Body of pancreas (tissue), 4 donors: ENCODE data around the gene GPBP1L1. TPM values are rescaled to one million over a fixed set of nuclear protein-coding genes. Genes with fewer than 3 reads are reported as not detected.
"Not testable (repeated sequence)": the region's sequence is repeated elsewhere in the genome, so short reads cannot be mapped to it uniquely, and the experiment has no call there.

Experiments
- ATAC-seq: fragments of 150-250 bp; one replicate; pipeline ENCODE4 v1.9.1; 2016
- DNase-seq, 4 donors: peaks; one replicate each; pipeline ENCODE4 v3.0.0-alpha.2; 2019
- H3K27ac ChIP-seq, 4 donors: fragments of 200-600 bp; sonication (generic); 1 replicate in 3 of 4; 2 replicates in 1 of 4; pipeline versions ENCODE4 v1.5.1 to v1.6.1; 2016 to 2019; ENCODE audit warnings: mild to moderate bottlenecking in 1 of 4, mixed read lengths in 1 of 4, moderate library complexity in 1 of 4
- H3K27me3 ChIP-seq, 2 donors: fragments of 200-600 bp; sonication (generic); one replicate each; pipeline ENCODE4 v1.6.0; 2016; ENCODE audit warnings: mild to moderate bottlenecking in 1 of 2
- H3K36me3 ChIP-seq, 2 donors: fragments of 200-600 bp; sonication (generic); replicated peaks in 1 of 2; 2 replicates each; pipeline ENCODE4 v1.5.1; 2016; ENCODE audit warnings: low read depth in 2 of 2; ENCODE audit not compliant: insufficient read depth in 1 of 2
- H3K4me1 ChIP-seq: fragments of 200-600 bp; sonication (generic); one replicate; pipeline ENCODE4 v1.6.0; 2016
- H3K4me3 ChIP-seq, 2 donors: fragments of 200-600 bp; sonication (generic); 1 replicate in 1 of 2; 2 replicates in 1 of 2; pipeline ENCODE4 v1.5.1; 2016 to 2019
- H3K9me3 ChIP-seq, 3 donors: fragments of 200-600 bp; sonication (generic); 1 replicate in 2 of 3; 2 replicates in 1 of 3; pipeline ENCODE4 v1.5.1; 2016
- CTCF ChIP-seq, 7 experiments: fragments of 450-650 bp in 4 of 7; fragments of 200-600 bp in 3 of 7; sonication (generic) in 3 of 7; IDR thresholded peaks; one replicate each; pipeline ENCODE4 v1.5.1; 2016 to 2019; ENCODE audit warnings: antibody characterized with exemption in 7 of 7
- POLR2A ChIP-seq, 3 donors: fragments of 450-650 bp; IDR thresholded peaks; one replicate each; pipeline ENCODE4 v1.6.1; 2016; ENCODE audit warnings: antibody characterized with exemption in 3 of 3, mild to moderate bottlenecking in 2 of 3
- WGBS, 2 donors: methylation state at CpG; one replicate each; pipeline ENCODE4 v1.1.5; 2017; 5-methylcytosine and 5-hydroxymethylcytosine counted together
- intact Hi-C: fragments of 100-400 bp; cut with DNase I; formaldehyde crosslinking; loops from one replicate; pipeline ENCODE4 v1.15.1; 2023
- total RNA-seq, 2 donors: library from RNA; depleted of rRNA; stranded (reverse); fragments of >200 nt; gene quantifications; one replicate each; pipeline ENCODE4 v1.1.0, GENCODE V29; 2016

GPBP1L1 gene
- total RNA-seq, 2 donors from 2014 or later, result 61.0 to 90.0 TPM

- H3K36me3 ChIP-seq, result no peaks in the 10 kb centered on the region
- no peaks in the 10 kb centered on the region for H3K9me3 ChIP-seq
- DNase-seq (no peak), ATAC-seq (no peak)
- no peak for TF ChIP-seq CTCF (IDR thresholded peaks at IDR 0.05)
- TF ChIP-seq POLR2A (IDR thresholded peaks at IDR 0.05), result no peak
- H3K27ac ChIP-seq, result no peak overlapping the region
- no peaks in the 10 kb centered on the region for H3K27me3 ChIP-seq
- 66 to 86% methylated on average over 2 to 6 of the region's 6 CpGs for WGBS, 2 donors
- H3K4me3 ChIP-seq, result no peak overlapping the region
- intact Hi-C loops, result no loop called here
- H3K4me1 ChIP-seq, result peaks cover 67% of the 10 kb centered on the region
Measured at GRCh38 chr1:45682942-45683341, 3.4 kb downstream of the GPBP1L1 start.

- peak overlapping the region in 2 of 4 donors; percentile 38 to 59 for H3K27ac ChIP-seq
- peak in 2 of 4 donors; percentile 30 to 48 for DNase-seq
- 0% methylated on average over 3 of the region's 3 CpGs for WGBS, 2 donors
- no peak overlapping the region for H3K4me3 ChIP-seq
- no peaks in the 10 kb centered on the region for H3K9me3 ChIP-seq
- H3K36me3 ChIP-seq, result no peaks in the 10 kb centered on the region
- H3K4me1 ChIP-seq, result peaks cover 90% of the 10 kb centered on the region
- intact Hi-C loops, result no loop called here
- no peaks in the 10 kb centered on the region for H3K27me3 ChIP-seq
- no peak for ATAC-seq
- TF ChIP-seq CTCF (IDR thresholded peaks at IDR 0.05) (no peak), POLR2A (IDR thresholded peaks at IDR 0.05) (no peak)
Measured at GRCh38 chr1:45679123-45679522, 7.2 kb downstream of the GPBP1L1 start.

- intact Hi-C loops, result no loop called here
- ATAC-seq, result no peak
- H3K27ac ChIP-seq, result peak overlapping the region in 1 of 4 donors; percentile 59
Measured at GRCh38 chr1:45678489-45678888, 7.8 kb downstream of the GPBP1L1 start.

GRCh38 chr1:45677751-45678245 is 8.5 kb downstream of the GPBP1L1 start:
- 52 to 62% methylated on average over 3 of the region's 3 CpGs for WGBS, 2 donors
- no peak for DNase-seq
- Histone ChIP-seq H3K4me1 (peaks cover 90% of the 10 kb centered on the region), H3K9me3 (no peaks in the 10 kb centered on the region), H3K27ac (no peak overlapping the region), H3K27me3 (no peaks in the 10 kb centered on the region), H3K4me3 (no peak overlapping the region), H3K36me3 (no peaks in the 10 kb centered on the region)
- no peak for TF ChIP-seq POLR2A (IDR thresholded peaks at IDR 0.05)
- no peak for TF ChIP-seq CTCF (IDR thresholded peaks at IDR 0.05)
- intact Hi-C loops, result no loop called here
- ATAC-seq, result no peak

More at GRCh38 chr1:45678489-45678888, 7.8 kb downstream of the GPBP1L1 start:
- no peaks in the 10 kb centered on the region for H3K9me3 ChIP-seq
- TF ChIP-seq CTCF (IDR thresholded peaks at IDR 0.05), result no peak
- no peak for TF ChIP-seq POLR2A (IDR thresholded peaks at IDR 0.05)
- no peaks in the 10 kb centered on the region for H3K27me3 ChIP-seq
- H3K36me3 ChIP-seq, result no peaks in the 10 kb centered on the region
- H3K4me1 ChIP-seq, result peaks cover 90% of the 10 kb centered on the region
- no peak overlapping the region for H3K4me3 ChIP-seq
- no peak for DNase-seq

- 87 to 98% methylated on average over 7 of the region's 7 CpGs for WGBS, 2 donors
- H3K27ac ChIP-seq, H3K27me3 ChIP-seq, DNase-seq, H3K4me3 ChIP-seq, ATAC-seq, H3K9me3 ChIP-seq, intact Hi-C loops, H3K36me3 ChIP-seq: not testable (repeated sequence)
- H3K4me1 ChIP-seq, result peaks cover 79% of the 10 kb centered on the region
Measured at GRCh38 chr1:45676553-45676952, 9.8 kb downstream of the GPBP1L1 start.
